ENCODE data around the gene ZNF569.
"Not testable (repeated sequence)": the region's sequence is repeated elsewhere in the genome, so short reads cannot be mapped to it uniquely, and the experiment has no call there.

Gene ZNF569

GRCh38 chr19:37466798-37467607 is at the start of gene ZNF569:
ZNF569 (minus strand) TSS chr19:37467444; CDS start chr19:37444921, 22,523 bp downstream.
- DNase-seq (ENCODE audit: low spot score), result peak; percentile 96

DNA sequence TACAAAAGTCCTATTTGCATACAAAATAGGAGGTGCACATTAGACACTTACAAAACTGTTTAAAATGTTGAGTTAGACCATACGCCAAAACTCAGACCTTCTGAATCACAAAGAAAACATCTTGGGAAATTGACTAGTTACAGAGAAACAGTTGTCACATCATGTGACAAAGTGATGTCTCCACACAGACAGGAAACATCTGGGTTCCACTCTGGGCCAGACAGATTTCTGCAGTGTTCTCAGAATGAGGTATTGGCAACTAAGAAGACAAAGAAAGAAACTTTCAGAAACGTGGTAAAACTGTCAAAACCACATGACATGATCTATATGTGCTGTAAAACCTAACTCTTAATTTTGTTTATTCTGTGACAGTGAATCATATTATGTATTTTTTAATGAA is 46.2 kb upstream of the ZNF569 start:
- DNase-seq (ENCODE audit: low spot score), result no peak

DNA sequence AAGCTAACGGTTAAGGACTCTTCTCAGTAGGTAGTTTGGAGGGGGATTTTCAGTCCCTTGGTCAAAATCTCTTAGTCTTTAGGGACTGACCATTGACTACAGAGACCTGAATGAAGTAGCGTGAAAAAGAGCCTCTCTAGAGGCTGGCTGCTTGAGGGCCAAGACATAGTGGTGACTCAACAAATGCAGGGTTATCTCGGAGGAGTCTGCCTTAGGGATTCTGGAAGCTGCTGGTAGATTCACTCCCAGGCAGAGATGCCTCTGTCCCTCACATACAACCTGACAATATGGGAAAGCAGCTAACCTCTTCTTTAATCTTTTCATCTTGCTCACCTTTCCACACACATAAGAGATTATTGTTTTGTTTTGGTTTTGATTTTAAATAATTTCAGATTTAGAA is 44.6 kb upstream of the ZNF569 start:
- no peak for DNase-seq (ENCODE audit: low spot score)

- no peak for DNase-seq (ENCODE audit: low spot score)
Measured at GRCh38 chr19:37511186-37511585, 43.9 kb upstream of the ZNF569 start.

DNA sequence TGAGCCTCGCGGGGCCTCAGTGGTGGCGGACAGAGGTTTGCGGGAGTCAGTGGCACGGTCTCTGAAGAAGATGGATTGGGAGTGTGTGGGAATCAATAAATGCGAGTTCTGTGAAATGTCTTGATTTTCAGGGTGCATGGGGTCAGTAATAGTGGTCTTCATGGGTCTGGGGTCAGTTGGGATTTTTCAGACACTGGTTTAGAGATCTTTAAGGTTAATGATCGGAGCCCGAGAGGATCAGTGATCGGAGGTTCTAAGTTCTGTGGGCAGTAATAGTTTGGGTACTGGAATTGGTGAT is 39.9 kb upstream of the ZNF569 start:
- no peak for DNase-seq (ENCODE audit: low spot score)

DNA sequence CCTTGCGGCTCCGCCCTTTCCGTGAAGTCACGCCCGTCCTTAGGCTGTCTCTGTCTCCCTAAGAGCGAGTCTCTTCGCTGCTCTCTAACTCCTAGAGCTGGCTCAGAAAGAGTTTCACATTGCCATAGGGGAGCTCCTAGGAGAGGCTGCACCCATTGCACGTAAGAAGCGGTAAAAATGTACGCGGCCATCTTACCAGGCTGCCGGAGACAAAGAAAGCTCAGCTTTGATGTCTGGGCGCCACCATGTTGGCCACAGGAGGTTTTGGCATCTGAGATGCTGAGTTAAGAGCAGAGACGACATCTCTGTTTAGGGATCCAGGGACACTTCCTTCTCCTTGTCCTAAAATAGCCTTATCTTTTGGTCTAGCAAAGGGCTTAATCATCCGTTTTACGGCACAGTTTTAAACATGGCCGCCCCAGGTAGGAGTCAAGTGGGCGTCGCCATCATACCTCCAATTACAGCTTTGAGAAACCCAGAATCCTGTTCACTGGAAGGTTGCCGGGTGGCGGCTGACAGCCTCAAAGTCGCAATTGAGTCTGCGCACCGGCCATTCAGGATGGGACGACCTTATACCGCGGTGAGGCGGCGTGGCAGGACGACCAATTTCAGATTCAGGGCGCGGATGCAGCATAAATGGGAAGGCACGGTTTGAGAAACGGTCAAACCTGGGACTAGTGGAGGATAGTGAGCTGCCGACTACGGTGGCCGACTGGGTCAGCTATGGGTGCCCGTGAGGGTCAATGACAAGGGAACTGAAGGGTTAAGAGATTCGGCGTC is 39.3 kb upstream of the ZNF569 start, which contains the start of gene ZNF793:
Gene ZNF793, plus strand, starts transcription at position 553 of the 780 bp plus-strand sequence. CDS start 16,501 bp downstream, outside the sequence.
- DNase-seq (ENCODE audit: low spot score), result peak; percentile 90

DNA sequence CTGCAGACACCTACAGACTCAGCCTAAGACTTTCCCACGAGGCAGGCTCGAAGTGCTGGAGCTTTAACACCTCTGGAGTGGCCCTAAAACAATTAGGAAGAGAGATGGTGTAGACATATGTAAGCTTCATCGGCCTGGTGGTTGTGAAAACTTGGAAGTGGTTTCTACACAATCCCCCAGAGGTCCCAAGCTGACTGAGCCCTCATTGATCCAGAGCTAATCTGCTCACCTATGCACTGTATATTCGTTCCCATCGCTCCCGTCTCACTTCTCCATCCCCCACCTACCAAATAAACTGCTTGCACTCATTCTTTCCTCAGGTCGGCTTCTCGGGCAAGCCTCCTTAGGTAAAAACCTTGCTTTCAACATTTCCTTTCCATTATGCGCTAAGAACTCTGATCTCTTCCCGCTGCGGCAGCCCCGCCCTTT is 38.7 kb upstream of the ZNF569 start:
- DNase-seq (ENCODE audit: low spot score), result no peak

DNA sequence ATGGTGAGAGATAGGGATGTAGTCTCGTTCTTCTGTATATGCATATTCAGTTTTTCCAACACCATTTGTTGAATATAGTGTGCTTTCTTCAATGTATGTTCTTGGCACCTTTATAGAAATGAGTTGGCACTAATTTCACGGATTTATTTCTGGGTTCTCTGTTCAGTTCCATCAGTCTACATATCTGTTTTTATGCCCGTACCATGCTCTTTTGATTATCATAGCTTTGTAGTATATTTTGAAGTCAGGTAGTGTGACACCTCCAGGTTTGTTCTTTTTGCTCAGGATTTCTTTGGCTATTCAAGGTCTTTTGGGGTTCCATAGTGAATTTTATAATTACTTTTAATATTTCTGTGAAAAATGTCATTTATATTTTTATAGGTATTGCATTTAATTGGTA is 25.0 kb upstream of the ZNF569 start:
- DNase-seq (ENCODE audit: low spot score), result no peak

GRCh38 chr19:37484406-37485168 is 17.3 kb upstream of the ZNF569 start:
- DNase-seq (ENCODE audit: low spot score), result no peak

DNA sequence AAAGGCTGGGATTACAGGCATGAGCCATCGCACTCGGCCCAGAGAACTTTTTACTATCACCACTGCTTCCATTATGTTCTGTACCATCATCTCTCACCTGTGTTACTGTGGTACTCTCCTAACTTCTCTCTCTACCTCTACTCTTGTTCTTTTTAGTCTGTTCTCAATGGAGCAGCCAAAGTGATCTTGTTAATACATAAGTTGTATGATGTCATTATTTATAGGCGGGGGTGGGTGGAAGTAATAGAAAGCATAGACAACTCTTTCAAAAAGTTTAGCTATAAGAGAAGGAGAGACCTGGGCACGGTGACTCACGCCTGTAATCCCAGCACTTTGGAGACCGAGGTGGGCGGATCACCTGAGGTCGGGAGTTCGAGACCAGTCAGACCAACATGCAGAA is 4.9 kb upstream of the ZNF569 start:
- no peak for DNase-seq (ENCODE audit: low spot score)

DNA sequence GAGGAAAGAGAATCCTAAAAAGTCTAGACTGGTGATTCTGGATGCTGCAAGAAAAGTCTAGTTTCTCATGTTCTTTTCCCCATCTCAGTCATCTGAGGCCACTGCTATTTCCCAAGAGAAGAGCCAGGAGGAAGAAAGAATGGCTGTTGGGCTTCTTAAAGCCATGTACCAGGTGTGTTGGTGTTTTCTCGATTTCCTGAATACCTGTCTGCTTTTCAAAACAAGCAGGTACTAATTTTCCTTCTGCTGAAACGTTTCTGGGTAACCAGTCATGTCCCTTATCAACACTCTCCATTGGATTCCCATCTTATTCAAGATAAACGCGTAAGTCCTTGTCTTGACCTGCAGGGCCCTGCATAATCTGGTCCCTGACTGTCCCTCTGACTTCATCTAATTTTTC is 3.0 kb upstream of the ZNF569 start:
- DNase-seq (ENCODE audit: low spot score), result no peak

GRCh38 chr19:37468961-37469777 is 1.9 kb upstream of the ZNF569 start, which contains the start of gene ZNF570:
ZNF570 (plus strand) TSS chr19:37469356; CDS start chr19:37470355, 999 bp downstream.
- peak; percentile 90 for DNase-seq (ENCODE audit: low spot score)

- no peak for DNase-seq (ENCODE audit: low spot score)
Measured at GRCh38 chr19:37467608-37468090, 405 bp upstream of the ZNF569 start.

DNA sequence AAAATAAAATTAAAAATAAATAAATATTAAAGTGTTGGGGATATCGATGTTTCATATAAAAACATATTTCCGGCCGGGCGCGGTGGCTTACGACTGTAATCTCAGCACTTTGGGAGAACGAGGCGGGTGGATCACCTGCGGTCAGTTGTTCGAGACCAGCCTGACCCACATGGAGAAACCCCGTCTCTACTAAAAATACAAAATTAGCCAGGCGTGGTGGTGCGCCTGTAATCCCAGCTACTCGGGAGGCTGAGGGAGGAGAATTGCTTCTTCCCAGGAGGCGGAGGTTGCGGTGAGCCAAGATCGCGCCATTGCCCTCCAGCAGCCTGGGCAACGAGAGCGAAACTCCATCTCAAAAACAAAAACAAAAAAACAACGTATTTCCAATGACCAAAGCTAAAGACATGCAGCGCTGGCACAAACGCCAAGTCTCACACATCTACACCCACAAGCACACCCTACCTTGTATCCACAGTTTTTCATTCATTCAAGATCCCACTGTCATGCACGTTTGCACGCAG is 907 bp downstream of the ZNF569 start:
- DNase-seq (ENCODE audit: low spot score), result no peak

- no peak for DNase-seq (ENCODE audit: low spot score)
Measured at GRCh38 chr19:37452500-37453245, 14.6 kb downstream of the ZNF569 start.

GRCh38 chr19:37413313-37414084 is 53.7 kb downstream of the ZNF569 start:
- no peak for DNase-seq (ENCODE audit: low spot score)

- no peak for DNase-seq (ENCODE audit: low spot score)
Measured at GRCh38 chr19:37412700-37413099, 54.5 kb downstream of the ZNF569 start.

DNA sequence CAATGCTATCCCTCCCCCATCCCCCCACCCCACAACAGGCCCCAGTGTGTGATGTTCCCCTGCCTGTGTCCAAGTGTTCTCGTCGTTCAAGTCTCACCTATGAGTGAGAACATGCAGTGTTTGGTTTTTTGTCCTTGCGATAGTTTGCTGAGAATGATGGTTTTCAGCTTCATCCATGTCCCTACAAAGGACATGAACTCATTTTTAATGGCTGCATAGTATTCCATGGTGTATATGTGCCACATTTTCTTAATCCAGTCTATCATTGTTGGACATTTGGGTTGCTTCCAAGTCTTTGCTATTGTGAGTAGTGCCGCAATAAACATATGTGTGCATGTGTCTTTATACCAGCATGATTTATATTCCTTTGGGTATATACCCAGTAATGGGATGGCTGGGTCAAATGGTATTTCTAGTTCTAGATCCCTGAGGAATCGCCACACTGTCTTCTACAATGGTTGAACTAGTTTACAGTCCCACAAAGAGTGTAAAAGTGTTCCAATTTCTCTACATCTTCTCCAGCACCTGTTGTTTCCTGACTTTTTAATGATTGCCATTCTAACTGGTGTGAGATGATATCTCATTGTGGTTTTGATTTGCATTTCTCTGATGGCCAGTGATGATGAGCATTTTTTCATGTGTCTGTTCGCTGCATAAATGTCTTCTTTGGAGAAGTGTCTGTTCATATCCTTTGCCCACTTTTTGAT is 61.0 kb downstream of the ZNF569 start:
- DNase-seq (ENCODE audit: low spot score), result not testable (repeated sequence)

- DNase-seq (ENCODE audit: low spot score), result no peak
Measured at GRCh38 chr19:37403403-37403802, 63.8 kb downstream of the ZNF569 start.

Measured in putamen (tissue), 1 donor.